ENCODE data around the gene AKAP6.

The AKAP6 gene

DNA sequence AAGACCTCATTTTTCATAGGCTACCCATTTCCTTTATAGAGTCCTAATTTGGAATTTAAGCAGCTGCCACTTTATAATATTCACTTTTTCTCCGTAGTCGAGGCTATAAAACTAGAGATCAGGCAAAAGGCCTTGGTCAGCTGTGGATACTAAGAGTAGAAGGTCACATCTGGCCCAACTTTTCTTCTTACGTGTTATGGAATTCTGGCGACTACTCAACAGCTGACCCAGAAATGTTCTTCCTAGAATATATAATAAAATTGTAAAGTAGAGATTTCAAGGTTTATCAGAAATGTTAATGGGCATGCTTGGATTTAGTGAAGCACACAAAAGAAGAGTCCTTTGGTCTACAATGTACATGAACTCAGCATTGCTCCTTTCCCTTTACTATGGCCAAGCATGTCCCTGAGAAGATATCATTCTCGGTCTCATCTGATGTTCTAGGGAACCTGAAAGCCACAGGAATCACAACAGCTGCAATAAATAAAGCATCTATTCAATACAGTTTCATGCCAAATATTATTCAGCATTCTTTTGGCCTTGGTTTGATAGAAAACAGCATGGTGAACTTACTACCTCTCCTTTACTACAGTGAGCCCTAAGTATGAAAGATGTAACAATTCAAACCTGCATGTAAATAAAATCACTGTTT, 348.2 kb downstream of the AKAP6 start:
- no peak for DNase-seq (ENCODE audit: low spot score)

DNA sequence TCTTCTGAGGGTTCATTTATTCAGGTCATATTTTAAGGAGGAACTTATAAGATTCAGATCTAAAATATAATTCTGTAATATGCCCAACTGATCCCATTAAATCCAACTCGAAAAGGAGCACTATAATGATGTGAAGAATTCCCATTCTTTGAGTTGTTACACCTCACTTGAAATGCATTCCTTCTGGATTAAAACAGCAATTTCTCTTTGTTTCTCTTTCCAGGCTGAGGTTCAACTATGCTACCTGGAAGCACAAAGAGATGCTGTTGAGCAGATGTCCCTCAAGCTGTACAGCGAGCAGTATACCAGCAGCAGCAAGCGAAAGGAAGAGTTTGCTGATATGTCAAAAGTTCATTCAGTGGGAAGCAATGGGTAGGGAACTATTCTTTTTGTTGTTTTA, 349.0 kb downstream of the AKAP6 start:
- no peak for DNase-seq (ENCODE audit: low spot score)

DNA sequence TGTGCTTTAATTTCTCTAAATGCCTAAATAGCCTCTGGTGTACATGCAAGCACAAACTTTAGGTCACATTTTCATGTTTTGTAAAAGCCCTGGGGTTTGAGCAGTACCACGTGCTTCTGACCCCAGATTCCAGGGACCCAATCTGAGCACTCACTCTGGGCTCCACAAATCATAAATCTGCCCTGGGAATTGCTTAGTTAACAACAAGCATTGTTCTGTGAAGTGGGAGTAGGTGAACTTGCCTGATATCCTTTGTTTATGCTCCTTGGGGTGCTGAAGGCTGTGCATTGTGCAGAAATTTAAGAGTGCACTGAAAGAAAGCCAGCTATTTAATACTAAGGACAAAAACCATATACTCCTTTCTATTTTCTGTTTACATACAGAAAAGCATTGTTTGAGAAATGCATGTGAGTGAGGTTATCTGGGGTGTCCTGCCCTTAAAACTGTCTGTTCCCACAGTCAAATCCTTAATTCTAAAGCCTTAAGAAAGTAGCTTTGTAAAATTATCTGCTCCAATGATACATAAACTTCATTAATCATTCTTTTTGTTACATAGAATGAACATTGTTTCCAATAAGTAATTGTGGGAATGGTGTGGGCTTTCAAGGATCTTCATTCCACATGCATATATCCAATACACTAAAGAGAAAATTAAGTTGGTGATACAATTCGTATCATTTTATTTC, 351.0 kb downstream of the AKAP6 start:
- DNase-seq (ENCODE audit: low spot score): no peak

DNA sequence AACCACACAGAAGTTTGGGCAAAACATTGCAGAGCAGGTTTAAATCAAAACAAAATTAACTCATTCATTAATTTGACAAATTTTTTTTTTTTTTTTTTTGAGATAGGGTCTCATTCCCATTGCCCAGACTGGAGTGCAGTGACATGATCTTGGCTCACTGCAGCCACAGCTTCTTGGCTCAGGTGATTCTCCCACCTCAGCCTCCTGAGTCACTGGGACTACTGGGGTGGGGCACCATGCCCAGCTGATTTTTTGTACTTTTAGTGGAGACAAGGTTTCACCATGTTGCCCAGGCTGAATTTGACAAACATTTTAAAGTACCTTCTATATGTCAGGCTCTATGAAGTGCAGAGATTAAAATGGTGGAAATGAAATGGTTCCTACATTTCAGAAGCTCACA, 352.5 kb downstream of the AKAP6 start:
- DNase-seq (ENCODE audit: low spot score): no peak

DNA sequence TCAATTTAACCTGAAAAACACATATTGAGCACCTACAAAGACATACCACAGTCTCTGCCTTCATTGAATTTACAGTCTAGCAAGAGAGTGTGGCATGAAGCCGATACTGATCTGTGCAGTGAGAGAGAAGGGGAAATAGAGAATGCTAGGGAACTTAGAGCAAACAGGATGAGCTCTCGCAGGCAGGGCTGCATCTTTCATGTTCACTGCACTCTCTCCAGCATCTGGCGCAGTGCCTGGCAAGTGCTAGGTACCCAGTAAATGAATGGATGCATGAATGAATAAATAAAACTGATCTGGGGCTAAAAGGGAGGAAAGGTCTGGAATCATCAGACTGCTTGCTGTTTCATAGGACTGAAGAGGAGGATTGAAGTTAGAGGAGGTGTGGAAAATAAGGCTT, 353.1 kb downstream of the AKAP6 start:
- DNase-seq (ENCODE audit: low spot score): peak; percentile 30

DNA sequence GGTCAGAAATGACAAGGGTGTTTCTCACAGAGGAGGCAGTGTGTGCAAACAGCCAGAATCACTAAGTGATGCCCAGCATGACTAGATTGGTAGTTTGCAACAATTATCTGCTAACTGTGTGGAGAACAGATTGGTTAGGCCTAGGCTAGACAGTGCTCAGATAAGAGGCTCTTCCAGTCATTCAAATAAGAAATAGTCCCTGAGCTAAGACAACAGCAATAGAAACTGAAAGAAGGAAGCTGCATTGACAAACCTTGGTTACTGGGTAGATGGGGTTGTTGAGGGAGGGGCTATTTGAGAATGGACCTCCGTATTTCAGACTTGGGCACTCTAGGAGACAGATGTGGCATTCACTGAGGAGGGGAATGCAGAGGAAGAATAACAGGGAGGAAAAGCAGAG, 354.6 kb downstream of the AKAP6 start:
- no peak for DNase-seq (ENCODE audit: low spot score)

DNA sequence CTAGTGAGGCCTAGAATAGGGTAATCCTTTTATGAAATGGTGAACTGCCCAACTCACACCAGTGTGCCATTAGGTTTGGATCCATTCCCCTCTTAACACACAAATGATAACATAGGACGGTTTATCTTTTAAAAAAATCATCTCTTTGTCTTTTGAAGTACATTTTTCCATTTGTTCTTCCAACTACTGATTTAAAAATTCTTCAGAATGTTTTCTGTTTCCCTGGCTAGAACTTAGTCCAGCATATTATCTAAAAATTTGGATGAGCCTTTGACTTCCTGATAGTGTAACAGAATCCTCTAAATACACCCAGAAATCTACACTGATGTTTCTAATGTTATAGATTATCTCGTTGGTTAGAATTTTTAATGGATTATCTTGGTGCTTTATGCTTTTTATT, 359.8 kb downstream of the AKAP6 start:
- no peak for DNase-seq (ENCODE audit: low spot score)

DNA sequence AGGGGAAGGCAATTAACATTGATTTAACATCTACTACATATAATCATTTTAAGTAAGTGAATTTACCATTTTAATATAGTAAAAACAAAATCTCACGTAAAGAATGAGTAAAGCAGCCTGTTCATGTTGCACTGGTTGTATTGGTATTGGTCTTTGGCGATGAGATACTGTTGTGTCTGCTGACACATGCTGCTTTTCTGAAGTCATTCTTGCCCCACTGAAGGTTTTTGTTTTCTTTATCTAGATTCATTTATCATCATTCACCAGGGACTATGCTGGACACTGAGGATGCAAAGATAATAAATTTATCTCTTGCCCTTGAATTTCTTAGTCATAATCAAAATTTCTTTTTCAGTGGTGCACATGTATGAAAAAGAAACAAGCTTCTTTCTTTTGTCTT, 363.3 kb downstream of the AKAP6 start:
- no peak for DNase-seq (ENCODE audit: low spot score)

DNA sequence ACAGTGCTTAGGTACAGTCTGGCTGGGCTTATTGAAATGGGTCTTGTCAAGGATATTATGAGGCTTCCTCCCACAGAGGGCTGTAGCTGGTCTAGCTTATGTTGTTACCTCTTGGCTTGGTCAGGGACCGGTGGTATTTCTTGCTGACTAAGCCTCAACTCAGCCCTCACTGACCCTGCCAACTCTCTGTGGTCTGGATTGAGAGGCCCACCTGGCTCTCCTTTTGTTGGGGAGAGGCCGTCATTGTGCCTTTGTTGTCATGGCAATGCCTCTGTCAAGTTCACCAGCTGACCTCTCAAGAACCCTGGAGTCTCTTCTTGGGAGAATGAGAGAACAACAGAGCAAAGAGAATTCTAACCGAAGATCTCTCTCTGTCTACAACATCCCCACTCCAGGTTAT, 364.0 kb downstream of the AKAP6 start:
- peak; percentile 89 for DNase-seq (ENCODE audit: low spot score)

DNA sequence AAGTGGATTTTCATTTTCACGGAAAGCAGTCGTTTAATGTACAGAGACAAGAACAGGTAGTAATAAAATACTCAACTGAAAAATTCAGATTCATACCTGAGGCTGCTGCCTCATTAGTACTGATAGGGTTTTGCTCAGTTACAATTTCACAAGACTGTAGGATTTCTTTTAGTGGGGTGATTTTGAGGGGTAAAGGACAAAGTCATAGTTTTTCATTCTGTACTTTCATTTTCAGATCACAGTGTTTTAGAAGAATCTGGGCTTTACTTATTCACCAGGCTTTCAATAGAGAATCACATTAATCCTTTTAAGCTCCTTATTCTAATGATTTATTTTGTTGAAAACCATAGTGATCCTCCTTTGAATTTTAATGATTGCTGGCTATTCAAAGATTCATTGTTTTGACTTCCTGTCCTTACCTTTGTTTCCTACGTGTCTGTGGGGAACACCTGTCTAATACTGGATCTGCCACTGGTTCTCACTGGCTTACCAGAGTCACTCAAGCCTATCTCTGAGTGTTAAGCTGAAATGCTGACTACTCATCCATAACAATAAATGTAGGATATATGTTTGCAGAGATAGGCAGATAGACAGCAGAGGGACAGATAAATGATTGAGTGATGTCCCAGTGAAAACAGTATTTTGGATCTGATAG, 365.8 kb downstream of the AKAP6 start:
- peak; percentile 75 for DNase-seq (ENCODE audit: low spot score)

DNA sequence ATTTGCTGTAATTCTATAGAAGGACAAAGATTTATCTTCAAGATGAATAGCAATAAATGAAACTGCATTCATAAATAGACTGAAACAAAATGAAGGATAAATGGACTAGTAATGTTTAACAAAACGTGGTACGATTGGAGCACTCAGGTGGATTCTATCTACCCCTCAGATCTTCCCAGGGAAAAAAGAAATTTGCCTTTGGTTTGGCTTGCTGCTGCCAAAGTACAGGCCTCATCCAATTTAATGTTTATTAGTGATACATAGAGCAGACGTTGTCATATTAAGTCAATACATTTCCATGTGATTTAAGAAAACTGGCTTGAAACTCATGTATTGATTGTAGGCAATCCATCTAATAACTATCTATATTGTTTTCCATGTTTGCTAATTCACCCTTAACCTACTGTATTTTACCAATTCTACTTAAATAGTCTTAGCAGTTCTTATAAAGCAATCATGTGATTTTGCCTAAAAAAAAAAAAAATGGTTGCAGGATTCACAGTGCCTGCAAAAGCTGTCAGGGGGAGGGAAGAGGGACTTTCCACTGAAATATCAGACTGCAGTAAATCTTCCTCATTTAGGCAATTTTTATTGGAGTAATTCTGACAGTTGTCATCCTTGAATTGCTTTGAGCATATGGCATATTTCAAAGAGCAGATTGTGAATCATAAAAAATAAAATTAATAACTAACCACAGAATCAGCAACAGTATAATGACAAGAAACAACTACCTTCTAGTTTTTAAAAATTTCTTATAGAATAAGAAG, 367.4 kb downstream of the AKAP6 start:
- DNase-seq (ENCODE audit: low spot score): no peak

DNA sequence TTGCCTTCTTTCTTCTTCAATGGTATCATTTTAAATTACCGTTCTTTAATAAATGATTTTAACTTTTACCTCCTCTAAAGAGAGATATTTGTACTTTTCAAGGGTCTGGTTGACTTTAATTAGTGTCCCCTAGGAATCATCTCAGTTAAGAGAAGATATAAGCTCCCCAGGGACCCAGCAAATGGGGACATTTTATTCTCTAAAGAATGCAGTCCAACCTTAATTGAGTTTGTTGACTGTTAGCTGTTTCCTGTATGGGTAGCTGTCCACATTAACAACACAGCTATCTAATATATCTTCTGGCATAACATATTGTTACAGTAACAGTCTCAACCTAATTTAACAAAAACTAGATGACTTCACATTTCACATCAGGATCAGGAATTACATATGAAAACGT, 368.0 kb downstream of the AKAP6 start:
- no peak for DNase-seq (ENCODE audit: low spot score)

DNA sequence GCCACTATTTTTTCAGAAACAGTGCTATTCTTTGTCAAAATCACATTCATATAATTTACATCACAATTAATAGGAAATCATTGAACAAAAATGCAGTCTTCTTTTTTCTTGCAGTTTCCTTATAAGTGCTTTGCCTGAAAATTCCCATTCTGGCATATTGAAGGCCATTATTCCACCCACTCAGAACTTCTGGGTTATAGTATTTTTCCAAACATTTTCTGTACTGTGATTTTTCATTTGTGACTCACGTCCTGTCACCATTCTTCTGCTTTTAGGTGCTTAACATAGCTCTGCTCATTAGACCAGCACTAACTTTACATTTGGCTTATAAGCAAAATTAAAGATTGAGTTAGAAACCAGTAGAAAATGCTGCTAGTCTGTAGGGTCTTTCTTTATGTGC, 368.6 kb downstream of the AKAP6 start:
- DNase-seq (ENCODE audit: low spot score): peak; percentile 81

DNA sequence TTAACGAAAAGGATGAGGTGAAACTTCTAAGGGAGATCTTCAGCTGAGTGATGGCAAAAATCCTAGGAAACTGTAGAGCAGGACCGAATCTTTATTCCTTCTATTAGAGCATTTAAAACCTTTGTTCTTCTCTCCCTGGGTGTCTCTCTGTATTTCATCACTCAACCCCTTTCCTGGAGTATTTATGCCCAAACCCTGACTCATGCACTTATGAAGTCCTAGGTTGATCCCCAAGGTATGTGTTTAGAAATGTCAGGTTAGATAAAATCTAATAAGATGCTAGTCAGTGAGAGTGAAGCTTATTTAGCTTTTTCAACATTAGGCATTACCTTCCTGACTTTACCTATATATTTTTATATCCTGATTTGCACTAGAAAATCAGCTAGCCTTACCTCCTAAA, 369.7 kb downstream of the AKAP6 start:
- DNase-seq (ENCODE audit: low spot score): peak; percentile 69

DNA sequence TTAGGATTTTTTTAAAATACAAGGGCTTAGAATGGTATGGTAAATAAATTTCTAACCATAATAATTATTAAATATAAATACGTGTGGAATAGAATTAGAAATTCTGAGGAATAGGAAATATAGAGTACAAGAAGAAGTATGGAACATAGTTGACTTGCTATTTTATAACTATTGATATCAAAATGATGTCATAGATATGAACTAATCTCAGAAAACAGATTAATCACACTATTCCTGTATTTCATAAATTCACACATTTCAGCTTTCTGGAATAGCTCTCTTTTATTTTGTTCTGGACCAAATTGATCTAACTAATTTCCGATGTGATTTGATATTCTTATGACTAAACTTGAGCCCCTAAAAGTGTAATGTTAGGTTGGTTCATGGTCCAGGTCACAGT, 372.4 kb downstream of the AKAP6 start:
- no peak for DNase-seq (ENCODE audit: low spot score)

DNA sequence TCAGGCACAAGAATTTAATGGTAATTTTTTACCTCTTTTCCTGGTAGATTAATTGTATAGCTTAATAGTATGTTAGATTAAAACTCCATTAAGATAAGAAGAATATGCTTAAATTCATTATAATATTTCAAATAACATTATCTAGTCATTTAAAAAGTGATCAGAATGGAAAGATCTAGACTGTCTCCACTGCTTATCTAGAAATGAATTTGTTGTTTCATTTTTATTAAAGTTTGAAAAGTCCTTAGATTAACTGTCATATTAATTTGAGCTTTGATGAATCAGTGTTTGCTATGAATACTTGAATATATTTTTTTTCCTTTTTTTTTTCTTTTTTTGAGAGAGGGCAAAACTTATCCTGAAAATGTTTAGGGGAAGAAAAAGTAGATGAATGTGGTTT, 373.0 kb downstream of the AKAP6 start:
- DNase-seq (ENCODE audit: low spot score): no peak

DNA sequence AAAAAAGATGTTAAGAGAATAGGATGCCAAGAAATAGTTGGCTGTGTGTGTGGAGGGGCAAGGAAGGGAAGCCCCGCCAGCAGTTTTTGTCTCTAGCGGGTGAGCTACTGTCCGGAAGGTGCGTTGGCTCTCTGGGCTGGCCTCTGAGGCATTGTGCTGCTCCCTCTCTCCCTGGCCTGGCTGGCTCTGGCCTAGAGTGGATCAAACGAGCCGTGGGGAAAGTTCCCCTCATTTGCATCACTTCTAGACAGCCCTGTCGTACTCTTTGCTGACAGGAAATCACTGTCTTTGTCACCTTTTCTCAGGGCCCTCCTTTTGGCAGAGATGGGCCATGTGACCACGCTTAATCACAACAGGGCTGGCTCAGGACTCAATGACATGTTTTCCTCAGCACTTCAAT, 373.5 kb downstream of the AKAP6 start:
- DNase-seq (ENCODE audit: low spot score): peak; percentile 94

DNA sequence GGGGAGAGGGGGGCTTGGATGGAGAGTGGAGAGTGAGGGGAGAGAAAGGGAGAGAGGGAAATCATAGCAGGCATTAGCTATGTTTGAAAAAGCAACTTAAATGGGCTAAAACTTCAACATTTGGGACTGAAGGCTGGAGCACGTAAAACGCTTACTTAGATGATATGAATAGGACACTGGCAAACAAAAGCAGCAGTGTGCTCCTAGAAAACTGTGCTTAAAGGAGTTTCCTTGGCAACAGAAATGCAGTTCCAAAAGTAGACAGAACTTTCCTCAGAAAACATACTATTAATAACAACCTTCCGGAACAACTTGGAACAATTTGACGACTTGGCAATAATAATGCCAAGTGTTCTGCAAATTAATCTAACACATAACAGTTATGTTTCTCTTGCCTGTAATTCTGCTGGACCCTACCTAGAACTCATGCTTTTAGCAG, 374.1 kb downstream of the AKAP6 start:
- no peak for DNase-seq (ENCODE audit: low spot score)

DNA sequence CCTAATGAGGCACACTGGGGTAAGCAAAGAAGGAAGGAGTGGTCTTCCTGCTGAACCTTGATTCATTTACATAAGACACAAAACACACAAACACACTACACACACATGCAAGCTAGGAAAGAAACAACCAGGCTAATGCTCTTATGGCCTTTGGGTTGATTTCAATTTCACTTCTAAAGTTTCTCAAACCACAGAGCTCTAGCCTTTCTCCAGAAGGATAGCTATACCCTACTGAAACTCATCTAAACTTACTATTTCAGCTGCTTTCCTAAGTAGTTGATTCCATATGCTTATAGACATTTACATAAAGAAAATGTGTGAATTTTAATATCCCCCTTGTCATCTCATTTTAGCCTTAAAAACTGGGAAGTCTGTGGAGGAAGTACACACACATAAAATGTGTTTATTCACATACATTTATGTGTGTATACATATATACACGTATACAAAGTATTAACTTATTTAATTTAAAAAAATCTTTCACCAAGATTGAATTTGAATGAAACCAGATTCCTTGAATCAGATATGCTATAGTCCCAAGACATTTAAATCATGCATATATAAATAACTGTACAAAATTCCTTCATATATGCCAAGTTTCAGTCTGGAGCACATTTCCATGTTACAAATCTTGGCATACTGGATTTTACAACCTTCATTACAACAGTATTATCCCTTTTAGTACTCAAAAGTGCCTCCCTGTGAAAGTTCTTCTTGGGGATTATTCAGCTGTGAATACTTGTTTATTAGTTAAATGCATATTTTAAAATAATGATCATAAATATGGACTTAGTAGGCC, 377.8 kb downstream of the AKAP6 start:
- no peak for DNase-seq (ENCODE audit: low spot score)

DNA sequence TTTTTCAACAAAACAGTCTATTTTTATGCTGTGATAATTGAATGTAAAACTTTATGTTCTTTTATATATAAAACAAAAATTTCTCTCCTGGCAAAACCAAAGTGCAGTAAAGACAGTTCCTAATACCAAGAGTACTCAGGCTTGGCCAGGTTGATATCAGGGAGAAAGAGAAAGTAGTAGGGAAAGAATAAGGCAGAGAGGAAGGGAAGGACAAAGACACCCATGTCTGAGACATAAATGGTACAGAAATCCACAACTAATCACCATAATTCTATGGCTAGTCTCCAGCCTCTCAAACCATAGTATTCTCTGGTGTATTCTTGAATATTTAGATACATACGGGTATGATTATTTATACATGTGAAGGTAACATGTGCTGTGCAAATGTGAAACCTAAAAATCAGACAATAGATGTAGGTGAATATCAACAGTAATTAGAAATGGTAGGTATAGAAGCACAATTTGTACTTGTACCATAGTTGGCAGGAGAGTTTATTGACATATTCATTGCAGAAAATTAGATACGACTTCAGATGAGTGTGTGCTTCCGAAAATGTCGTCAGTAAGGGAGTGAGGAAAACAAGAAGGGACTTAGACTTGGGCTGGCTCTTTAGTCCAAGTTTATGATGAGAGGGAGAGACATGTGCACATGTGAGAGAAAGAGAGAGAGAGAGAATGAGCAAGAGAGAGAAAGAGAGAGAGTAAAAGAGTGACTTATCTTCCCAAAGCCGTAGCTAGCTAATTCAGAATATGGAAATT, 378.8 kb downstream of the AKAP6 start:
- no peak for DNase-seq (ENCODE audit: low spot score)

DNA sequence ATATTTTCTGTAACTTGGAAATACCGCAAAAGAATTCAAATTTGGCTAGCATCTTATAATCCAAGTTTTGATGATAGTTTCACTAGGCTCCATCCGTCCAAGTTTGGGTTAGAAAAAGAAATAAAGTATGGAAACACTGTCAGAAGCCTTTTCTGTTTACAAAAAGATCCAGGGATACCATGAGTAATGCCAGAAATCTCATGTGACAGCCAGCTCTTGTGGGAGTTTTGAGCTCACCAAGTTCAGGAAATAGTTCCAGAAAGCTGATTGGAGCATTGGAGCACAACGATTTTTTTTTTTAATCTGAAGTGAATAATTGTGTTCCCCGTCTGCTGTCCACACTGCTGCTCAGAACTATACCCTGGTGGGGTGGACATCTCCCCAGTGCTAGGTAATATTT, 379.9 kb downstream of the AKAP6 start:
- DNase-seq (ENCODE audit: low spot score): peak; percentile 89

Measured in kidney tubule cell (primary cell).